NT2/D1 (cell line): ENCODE results near the gene LRG1.

ENCODE experiments used
- SUZ12 ChIP-seq: IDR thresholded peaks from 2 replicates; pipeline ENCODE4 v1.6.1; 2011; ENCODE audit not compliant: insufficient read length, insufficient read depth; ENCODE audit errors: extremely low read depth
- YY1 ChIP-seq: IDR thresholded peaks from 2 replicates; pipeline ENCODE4 v1.6.1; 2011; ENCODE audit not compliant: insufficient read length, insufficient read depth
- ZNF274 ChIP-seq: IDR thresholded peaks from 2 replicates; pipeline ENCODE4 v1.6.1; 2011; ENCODE audit warnings: mild to moderate bottlenecking, low read depth, low read length

- TF ChIP-seq ZNF274 (no peak), YY1 (no peak), SUZ12 (no peak)
These were observed 21.3 kb downstream of the LRG1 start, which contains the start of gene PLIN4 for GRCh38 chr19:4518345-4519171.
